Fibroblast of the aortic adventitia (primary cell): ENCODE measurements around the gene UNC13B. TPM values are rescaled to one million over a fixed set of nuclear protein-coding genes. Genes with fewer than 3 reads are reported as not detected.
A peak's percentile ranks its signal among the peaks of the same experiment; 100 is the strongest.

ENCODE experiments used
- DNase-seq: peaks from one replicate; pipeline ENCODE4 v3.0.0-alpha.2; 2010; ENCODE audit warnings: low read depth
- H3K4me3 ChIP-seq: 2 replicates; pipeline ENCODE4 v1.5.1; 2011; ENCODE audit warnings: low read depth, mild to moderate bottlenecking, control low read depth, low read length, moderate library complexity
- total RNA-seq: library from RNA; depleted of rRNA; stranded (reverse); fragments of >200 nt; gene quantifications from 2 replicates; pipeline ENCODE4 v1.2.3, GENCODE V29; 2012; ENCODE audit warnings: low replicate concordance
- TF ChIP-seq, protein P1 (sequence below): IDR thresholded peaks from 2 replicates; pipeline ENCODE4 v1.5.1; 2011; ENCODE audit warnings: mild to moderate bottlenecking, low read length, control low read depth, inconsistent platforms; ENCODE audit not compliant: insufficient read depth

The UNC13B gene
- total RNA-seq, 1 donor: 32.6 TPM

DNA sequence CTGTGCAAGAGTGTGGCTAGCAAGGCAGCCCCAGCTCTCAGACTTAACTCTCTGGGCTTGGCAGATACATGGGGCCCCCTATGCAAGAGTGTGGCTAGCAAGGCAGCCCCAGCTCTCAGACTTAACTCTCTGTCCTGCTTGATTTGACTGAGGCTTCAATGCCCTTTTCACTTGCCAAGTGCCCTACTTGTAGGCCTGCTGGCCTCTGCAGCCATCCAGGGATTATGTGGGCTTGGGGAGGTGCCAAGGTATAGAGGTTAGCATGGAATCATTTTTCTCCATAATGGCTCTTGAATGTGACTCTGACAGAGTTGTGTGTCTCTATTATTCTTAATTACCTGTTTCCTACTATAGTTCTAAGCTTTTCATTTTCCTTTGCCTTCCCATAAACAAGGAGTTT, 212.6 kb downstream of the UNC13B start:
- TF ChIP-seq, protein P1, sequence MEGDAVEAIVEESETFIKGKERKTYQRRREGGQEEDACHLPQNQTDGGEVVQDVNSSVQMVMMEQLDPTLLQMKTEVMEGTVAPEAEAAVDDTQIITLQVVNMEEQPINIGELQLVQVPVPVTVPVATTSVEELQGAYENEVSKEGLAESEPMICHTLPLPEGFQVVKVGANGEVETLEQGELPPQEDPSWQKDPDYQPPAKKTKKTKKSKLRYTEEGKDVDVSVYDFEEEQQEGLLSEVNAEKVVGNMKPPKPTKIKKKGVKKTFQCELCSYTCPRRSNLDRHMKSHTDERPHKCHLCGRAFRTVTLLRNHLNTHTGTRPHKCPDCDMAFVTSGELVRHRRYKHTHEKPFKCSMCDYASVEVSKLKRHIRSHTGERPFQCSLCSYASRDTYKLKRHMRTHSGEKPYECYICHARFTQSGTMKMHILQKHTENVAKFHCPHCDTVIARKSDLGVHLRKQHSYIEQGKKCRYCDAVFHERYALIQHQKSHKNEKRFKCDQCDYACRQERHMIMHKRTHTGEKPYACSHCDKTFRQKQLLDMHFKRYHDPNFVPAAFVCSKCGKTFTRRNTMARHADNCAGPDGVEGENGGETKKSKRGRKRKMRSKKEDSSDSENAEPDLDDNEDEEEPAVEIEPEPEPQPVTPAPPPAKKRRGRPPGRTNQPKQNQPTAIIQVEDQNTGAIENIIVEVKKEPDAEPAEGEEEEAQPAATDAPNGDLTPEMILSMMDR: no peak

DNA sequence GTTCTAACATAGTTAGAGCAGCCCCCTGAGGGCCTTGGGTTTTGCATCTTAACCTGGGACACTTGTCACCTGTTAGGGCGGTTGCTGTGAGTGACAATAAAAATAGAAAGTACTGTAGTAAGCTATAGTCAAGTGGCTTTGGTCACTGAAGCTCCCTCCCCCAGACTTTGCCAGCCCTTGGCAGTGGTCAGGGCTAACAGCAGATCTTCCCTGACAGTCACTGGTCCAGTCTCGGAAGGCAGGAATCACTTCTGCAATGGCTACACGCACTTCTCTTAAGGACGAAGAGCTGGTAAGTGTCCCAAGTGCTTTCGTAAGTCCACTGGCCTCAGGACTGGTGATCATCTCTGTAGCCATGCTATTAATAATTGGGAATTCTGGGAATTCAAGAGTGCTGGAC, 213.1 kb downstream of the UNC13B start:
- no peak for DNase-seq
- TF ChIP-seq, protein P1: no peak

More for the DNA sequence above, 212.6 kb downstream of the UNC13B start:
- no peak overlapping the region for H3K4me3 ChIP-seq
- no peak for DNase-seq

DNA sequence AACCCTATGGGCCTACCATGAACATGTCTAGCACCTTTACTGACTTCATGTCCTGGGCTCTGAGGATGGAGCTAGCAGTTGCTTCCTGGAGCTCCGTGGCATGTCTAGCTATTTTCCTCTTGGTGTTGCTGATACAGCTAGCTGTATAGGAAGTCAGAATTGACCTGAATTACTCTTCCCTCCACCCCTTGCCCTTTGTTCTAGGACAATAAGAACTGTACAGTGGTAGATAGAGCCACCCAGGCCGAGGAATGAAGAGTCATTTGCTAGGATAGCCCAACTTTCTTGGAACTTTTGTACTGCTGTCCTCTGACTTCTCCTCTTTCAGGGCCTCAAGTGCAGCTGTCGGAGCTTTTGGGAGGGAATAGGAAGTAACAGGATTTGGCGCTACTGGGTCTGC, 218.2 kb downstream of the UNC13B start:
- TF ChIP-seq, protein P1: no peak
- no peak for DNase-seq
- H3K4me3 ChIP-seq: no peak overlapping the region

More for the DNA sequence above, 213.1 kb downstream of the UNC13B start:
- no peak overlapping the region for H3K4me3 ChIP-seq

DNA sequence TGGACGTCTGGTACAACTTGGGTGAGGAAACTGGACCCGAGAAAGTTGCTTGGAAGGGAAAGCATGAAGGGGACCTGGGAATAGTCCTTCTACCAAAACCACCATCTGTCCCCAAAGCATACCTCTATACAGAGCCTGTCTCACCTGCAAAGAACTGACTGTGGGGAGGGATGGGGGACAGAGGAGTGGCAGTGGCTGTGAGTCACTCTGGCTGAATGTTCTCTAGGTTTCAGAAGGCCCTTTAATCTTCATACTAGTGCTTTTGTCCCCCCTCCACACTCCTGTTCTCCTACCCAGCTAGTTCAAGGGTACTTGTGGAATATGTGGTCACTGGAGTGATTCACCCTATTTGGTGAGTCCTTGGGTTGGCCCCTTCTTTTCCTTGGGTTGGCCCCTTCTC, 218.8 kb downstream of the UNC13B start:
- no peak overlapping the region for H3K4me3 ChIP-seq
- TF ChIP-seq, protein P1: no peak
- DNase-seq: no peak

DNA sequence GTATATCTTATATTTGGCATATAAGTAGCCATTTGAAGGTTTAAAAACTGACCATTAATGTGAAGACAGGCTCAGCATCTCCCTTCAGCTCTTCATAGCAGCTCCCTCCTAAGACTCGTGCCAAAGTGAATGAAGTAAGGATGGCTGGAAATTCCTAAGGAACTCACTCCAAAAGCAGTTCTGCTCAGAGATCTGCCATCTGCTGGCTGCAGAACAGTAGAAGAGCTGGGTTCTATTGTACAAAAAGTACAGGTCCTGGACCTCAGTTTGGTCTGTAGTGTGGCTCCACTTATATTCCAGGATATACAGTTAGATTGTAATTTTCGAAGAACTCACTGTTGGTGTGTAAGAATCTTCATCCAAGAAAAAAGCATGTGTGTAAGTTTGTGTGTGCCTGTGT, 223.2 kb downstream of the UNC13B start:
- peak; percentile 91 for DNase-seq
- TF ChIP-seq, protein P1: peak; percentile 75
- no peak overlapping the region for H3K4me3 ChIP-seq

- H3K4me3 ChIP-seq: no peak overlapping the region
- no peak for DNase-seq
- TF ChIP-seq, protein P1: no peak
These were observed 233.4 kb downstream of the UNC13B start for GRCh38 chr9:35395076-35395705.

GRCh38 chr9:35395706-35396101, 233.9 kb downstream of the UNC13B start:
- DNase-seq: no peak
- TF ChIP-seq, protein P1: no peak

More at GRCh38 chr9:35395706-35396101, 233.9 kb downstream of the UNC13B start:
- H3K4me3 ChIP-seq: no peak overlapping the region
